Measurements from ENCODE around the gene TGFA.

The TGFA gene

GRCh38 chr2:70479816-70480215 is 73.8 kb downstream of the TGFA start:
- Histone ChIP-seq H3K4me1 (ENCODE audit: control insufficient read depth, insufficient read depth, low read length) (no peaks in the 10 kb centered on the region), H3K36me3 (ENCODE audit: control insufficient read depth in 2 of 2, insufficient read depth in 1 of 2, low read length in 2 of 2) (no peaks in the 10 kb centered on the region), H3K4me3 (ENCODE audit: low read depth, low read length) (no peak overlapping the region), H3K9me3 (ENCODE audit: control insufficient read depth, insufficient read depth, low read depth, low read length) (no peaks in the 10 kb centered on the region), H3K27ac (ENCODE audit: extremely low read depth, low read depth, low read length) (no peak overlapping the region)
- ChIA-PET POLR2A (no interaction called here), CTCF (interaction anchor here (0.6 to 1.5 kb wide), 2 partner anchors 10 to 20 kb away, joined by 3 read pairs; no protein-coding TSS in a partner anchor)
- TF ChIP-seq ZNF768 (tag by site-specific recombination; IDR thresholded peaks at IDR 0.05) (no peak), ZNF184 (tag by site-specific recombination; IDR thresholded peaks at IDR 0.05) (no peak), ZNF433 (tag by site-specific recombination; IDR thresholded peaks at IDR 0.05; ENCODE audit: low read depth) (no peak), WT1 (tag by site-specific recombination; IDR thresholded peaks at IDR 0.05) (no peak), ZNF394 (tag by site-specific recombination; IDR thresholded peaks at IDR 0.05; ENCODE audit: borderline replicate concordance) (no peak), ZNF112 (tag by site-specific recombination; IDR thresholded peaks at IDR 0.05) (no peak), PRDM4 (tag by site-specific recombination; IDR thresholded peaks at IDR 0.05) (no peak), ZNF610 (tag by site-specific recombination; IDR thresholded peaks at IDR 0.05; ENCODE audit: borderline replicate concordance) (no peak), ZBTB17 (tag by site-specific recombination; IDR thresholded peaks at IDR 0.05) (no peak), ZNF350 (tag by site-specific recombination; IDR thresholded peaks at IDR 0.05) (no peak), SCRT1 (tag by site-specific recombination; IDR thresholded peaks at IDR 0.05; ENCODE audit: borderline replicate concordance) (no peak), ZNF202 (tag by site-specific recombination; IDR thresholded peaks at IDR 0.05; ENCODE audit: borderline replicate concordance) (no peak)
- TF ChIP-seq, protein P1, sequence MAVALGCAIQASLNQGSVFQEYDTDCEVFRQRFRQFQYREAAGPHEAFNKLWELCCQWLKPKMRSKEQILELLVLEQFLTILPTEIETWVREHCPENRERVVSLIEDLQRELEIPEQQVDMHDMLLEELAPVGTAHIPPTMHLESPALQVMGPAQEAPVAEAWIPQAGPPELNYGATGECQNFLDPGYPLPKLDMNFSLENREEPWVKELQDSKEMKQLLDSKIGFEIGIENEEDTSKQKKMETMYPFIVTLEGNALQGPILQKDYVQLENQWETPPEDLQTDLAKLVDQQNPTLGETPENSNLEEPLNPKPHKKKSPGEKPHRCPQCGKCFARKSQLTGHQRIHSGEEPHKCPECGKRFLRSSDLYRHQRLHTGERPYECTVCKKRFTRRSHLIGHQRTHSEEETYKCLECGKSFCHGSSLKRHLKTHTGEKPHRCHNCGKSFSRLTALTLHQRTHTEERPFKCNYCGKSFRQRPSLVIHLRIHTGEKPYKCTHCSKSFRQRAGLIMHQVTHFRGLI (tag by site-specific recombination; IDR thresholded peaks at IDR 0.05): no peak

- Histone ChIP-seq H3K36me3 (ENCODE audit: control insufficient read depth in 2 of 2, insufficient read depth in 1 of 2, low read length in 2 of 2) (no peaks in the 10 kb centered on the region), H3K27ac (ENCODE audit: extremely low read depth, low read depth, low read length) (no peak overlapping the region), H3K4me3 (ENCODE audit: low read depth, low read length) (no peak overlapping the region), H3K4me1 (ENCODE audit: control insufficient read depth, insufficient read depth, low read length) (peaks cover 2% of the 10 kb centered on the region), H3K9me3 (ENCODE audit: control insufficient read depth, insufficient read depth, low read depth, low read length) (no peaks in the 10 kb centered on the region)
- POLR2A ChIA-PET: no interaction called here
- TF ChIP-seq ZNF791 (tag by site-specific recombination; IDR thresholded peaks at IDR 0.05): no peak
- TF ChIP-seq PRDM10 (tag by site-specific recombination; IDR thresholded peaks at IDR 0.05): peak; percentile 23; the same call in 1 of the 2 replicates
- peak; percentile 84 for TF ChIP-seq ZIC2 (tag by site-specific recombination; IDR thresholded peaks at IDR 0.05)
- peak; percentile 43; the same call in 1 of the 2 replicates for TF ChIP-seq GLIS1 (tag by site-specific recombination; IDR thresholded peaks at IDR 0.05)
- no peak for TF ChIP-seq KLF16 (tag by site-specific recombination; IDR thresholded peaks at IDR 0.05)
- CTCF ChIA-PET: interaction anchor here (0.6 to 0.7 kb wide), 2 partner anchors 26 to 173 kb away, joined by 3 to 5 read pairs; no protein-coding TSS in a partner anchor
Observed at GRCh38 chr2:70477441-70477844, 76.2 kb downstream of the TGFA start.

Measured in HEK293 (cell line).